Activated CD4-positive, alpha-beta T cell treated with anti-CD3 and anti-CD28 coated beads, Interleukin-2, Interleukin-6, amounts not matched to agents 100 ng/mL and 50 ng/mL, durations not matched to agents 16 hours and 8 hours (primary cell): ENCODE results near the gene RSAD1.
"Not testable (repeated sequence)": the region's sequence is repeated elsewhere in the genome, so short reads cannot be mapped to it uniquely, and the experiment has no call there.

Experiments used
- DNase-seq: peaks from one replicate; pipeline ENCODE4 v3.0.0-alpha.2; 2020

Gene RSAD1

GRCh38 chr17:50458701-50459676 is 19.7 kb upstream of the RSAD1 start:
- no peak for DNase-seq

- DNase-seq = no peak
Measured at GRCh38 chr17:50459756-50460155, 18.9 kb upstream of the RSAD1 start.

DNA sequence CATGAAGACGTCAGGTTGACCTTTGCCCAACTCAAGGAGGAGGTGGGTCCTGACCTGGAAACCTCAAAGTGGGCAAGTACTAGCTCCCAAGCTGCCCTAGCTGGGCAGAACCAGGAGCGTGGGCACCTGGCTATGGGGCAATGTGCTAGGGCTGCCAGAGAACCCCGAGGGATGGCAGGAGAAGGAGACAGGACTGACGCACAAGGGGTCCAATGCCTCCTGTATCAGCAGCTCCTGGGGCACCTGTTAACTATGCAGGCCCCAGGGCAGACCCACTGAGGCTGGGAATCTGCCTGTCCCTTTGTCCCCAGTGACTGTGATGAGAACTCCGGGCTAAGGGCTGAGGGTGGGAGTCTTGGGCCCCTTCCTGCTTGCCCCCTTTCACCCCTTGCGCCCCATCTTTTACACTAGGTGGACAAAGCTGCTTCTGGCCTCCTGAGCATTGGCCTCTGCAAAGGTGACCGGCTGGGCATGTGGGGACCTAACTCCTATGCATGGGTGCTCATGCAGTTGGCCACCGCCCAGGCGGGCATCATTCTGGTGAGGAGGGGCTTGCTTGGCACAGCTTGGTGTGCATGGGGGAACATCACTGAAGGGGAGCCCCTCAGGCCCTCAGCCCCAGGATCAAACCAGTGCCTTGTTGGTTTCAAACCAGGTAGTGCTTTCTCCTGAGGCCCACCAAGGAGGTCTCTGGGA is 17.7 kb upstream of the RSAD1 start:
- DNase-seq = no peak

- no peak for DNase-seq
Measured at GRCh38 chr17:50461550-50462132, 17.0 kb upstream of the RSAD1 start.

GRCh38 chr17:50462446-50462845 is 16.2 kb upstream of the RSAD1 start:
- no peak for DNase-seq

DNA sequence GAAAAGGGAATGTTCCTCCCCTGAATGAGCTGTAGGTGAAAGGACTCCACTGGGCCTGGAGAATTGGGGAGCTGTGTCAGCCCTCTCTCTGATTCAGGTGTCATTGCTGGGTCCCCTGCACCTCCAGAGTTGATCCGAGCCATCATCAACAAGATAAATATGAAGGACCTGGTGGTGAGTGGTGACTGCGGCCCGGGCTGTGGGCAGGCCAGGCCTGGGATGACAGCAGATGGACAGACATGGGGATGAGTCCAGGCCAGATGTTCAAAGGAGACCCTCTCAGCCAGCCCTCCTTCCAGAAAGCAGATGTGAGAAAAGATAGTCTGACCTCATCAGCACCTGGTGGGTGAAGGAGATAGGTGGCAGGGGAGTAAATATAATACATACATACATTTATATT is 14.5 kb upstream of the RSAD1 start:
- DNase-seq = no peak

DNA sequence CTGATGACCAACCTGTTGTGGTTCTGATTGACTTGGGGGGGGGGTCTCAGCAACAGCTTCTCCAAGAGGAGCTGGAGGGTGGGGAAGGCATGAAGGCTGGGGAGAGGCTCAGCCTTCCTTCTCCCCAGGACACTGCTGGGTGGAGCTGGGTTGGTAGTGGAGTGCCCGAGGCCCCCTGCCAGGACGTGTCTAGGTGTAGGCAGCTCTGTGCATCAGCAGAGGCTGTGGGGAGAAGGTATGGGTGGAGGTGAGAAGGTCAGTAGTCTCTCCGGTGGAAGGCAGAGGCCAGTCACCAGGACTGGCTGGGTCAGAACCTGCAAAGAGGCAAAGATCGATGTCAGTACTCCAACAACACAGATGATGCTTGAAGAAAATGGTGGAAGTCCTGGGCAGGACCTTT is 13.9 kb upstream of the RSAD1 start:
- no peak for DNase-seq

- no peak for DNase-seq
Measured at GRCh38 chr17:50465171-50465570, 13.5 kb upstream of the RSAD1 start.

- no peak for DNase-seq
Measured at GRCh38 chr17:50465635-50466034, 13.0 kb upstream of the RSAD1 start.

DNA sequence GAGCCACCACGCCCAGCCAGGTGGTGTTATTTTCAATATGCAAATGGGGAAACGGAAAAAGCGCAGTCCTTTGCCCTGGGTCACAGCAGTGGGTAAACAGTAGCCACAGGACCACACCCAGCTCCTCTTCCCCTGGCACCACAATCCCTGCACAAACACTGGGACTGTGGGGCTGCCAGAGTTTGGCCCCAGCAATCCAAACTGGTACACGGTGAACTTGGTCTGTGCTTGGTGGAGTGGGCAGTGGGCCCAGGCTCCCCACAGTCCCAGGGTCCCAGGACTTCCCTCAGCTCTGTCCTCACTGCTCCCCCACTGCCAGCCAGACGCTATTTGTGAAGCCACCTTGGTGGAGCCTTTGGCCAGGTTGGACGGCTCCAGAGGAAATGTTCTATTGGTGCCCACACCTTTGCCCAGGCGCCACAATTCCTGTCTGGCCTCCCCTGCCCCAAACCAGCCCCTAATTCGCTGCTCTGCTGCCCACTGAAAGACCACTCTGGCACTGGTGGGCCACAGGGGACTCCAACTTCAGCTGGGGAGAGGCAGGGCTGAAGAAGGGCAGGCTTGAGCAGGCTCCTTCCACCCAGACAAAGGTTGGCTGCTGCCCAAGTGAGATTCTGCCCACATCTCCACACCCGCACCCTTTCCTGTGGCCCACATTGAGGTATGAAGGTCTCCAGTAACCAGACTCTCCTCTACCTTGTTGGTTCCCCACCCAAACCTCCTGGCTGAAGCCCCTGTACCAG is 12.1 kb upstream of the RSAD1 start:
- DNase-seq = no peak

DNA sequence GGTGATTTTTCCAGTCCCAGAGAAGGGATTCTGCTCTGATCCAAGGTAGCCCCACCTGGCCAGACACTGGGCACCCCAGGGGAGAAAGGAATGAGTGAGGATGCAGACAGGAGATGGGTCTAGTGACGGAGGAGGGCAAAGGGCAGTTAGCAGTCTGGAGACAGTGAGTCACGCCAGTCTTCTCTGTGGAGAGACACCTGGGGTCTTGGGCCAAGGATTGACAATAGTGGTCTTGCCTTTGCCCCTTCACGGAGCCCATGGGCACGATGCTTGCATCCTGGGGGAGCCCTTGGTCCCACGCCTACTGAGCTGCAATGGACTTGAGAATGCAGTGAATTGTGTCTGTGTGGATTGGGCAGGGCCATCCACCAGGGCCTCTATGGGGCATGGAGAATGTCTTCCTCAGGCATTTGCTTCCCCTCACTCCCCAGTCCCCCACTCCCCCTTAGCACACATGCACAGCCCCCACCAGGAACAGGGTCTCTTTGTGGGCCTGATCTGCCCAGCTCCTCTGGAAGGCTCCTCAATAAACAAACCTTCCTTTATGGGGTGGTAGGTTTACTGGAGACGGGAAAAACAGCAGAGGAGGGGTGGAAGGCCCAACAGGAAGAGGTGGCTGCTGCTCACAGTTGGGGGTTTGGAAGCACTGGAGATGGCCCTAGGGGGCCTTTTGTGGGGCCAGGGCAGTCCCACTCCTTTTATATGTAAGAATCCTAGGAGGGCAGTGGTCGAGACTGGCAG is 11.4 kb upstream of the RSAD1 start:
- no peak for DNase-seq

GRCh38 chr17:50467855-50468303 is 10.8 kb upstream of the RSAD1 start:
- DNase-seq = no peak

DNA sequence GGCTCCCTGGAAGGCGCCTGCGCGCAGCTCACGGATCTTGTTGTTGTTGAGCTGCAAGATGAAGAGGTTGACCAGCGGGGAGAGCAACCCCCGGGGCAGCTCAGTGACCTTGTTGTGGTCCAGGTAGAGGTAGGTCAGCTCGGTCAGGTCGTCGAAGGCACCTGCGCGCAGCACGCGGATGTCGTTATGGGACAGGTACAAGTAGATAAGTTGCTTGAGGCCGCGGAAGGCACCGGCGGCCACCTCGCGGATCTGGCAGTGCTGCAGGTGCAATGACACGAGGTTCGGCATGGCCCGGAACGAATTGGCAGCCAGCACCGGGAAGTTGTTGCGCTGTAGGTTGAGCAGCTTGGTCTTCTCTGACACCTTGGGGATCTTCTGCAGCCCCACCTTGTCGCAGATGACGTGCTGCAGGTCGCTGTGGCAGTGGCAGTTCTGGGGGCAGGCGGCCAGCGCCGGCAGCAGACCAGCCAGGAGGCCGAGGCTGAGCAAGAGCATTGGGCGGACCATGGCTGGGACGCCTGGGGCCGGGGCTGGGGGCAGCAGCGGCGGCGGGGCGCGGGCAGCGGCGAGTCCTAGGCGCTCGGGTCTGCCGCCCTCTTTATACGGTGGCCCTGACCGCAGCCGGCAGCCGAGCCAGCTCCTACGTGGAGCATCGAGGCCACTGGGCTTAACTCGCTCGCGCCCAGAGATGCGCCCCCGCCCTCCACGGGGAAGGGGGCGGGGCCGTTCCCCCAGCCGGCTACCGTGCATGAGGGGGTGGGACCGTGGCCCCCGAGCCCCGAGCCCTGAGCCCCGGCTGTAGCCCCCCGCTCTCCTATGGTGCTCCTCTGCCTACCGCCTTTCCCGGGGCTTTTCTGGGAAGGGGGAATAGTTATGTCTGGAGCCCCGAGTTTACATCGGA is 10.1 kb upstream of the RSAD1 start, which contains the start of gene CHAD:
CHAD (minus strand) TSS at position 577 of the 904 bp plus-strand sequence; CDS start at position 510, 67 bp downstream.
- no peak for DNase-seq

GRCh38 chr17:50469208-50469605 is 9.5 kb upstream of the RSAD1 start:
- DNase-seq = no peak

- DNase-seq = no peak
Measured at GRCh38 chr17:50469671-50470305, 8.9 kb upstream of the RSAD1 start.

- no peak for DNase-seq
Measured at GRCh38 chr17:50470426-50470825, 8.2 kb upstream of the RSAD1 start.

DNA sequence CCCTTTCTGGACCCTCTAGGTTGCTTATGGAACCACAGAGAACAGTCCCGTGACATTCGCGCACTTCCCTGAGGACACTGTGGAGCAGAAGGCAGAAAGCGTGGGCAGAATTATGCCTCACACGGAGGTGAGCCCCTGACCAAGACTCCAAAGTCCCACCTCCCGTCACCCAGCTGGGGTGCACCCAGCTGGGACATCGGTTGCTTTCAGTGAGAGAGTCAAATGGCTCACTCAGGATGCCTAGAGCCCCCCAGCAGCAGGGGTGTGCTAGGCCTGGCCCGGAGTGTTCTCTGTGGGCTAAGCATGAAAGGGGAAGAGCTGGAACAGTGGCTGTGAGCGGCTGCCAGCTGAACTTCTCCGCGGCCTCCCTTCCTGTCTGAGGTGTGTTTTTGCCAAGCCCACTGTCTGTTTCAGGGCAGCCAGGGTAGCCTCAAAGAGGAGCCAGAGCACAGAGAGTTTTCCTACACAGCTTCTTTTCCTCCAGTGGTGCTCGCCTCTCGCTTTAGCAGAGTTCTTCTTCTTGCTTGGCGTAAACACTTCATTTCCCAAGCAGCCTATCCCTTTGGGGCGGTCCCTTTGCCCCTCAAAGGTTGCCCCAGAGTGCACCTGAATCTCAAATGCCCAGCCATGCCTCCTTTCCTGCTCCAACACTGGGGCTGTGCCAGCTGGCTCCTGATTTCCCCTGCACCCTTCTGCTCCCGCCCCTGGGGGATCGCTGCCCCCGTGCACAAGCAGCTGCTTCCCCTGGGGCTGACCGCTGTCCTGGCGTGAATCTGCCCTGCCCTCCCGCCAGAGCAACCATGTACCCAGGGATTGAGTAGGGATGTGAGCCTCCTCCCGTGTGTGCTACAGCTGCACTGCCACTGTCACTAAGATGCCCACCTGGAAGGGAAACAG is 7.4 kb upstream of the RSAD1 start:
- no peak for DNase-seq

GRCh38 chr17:50472286-50472685 is 6.4 kb upstream of the RSAD1 start:
- DNase-seq = no peak

- not testable (repeated sequence) for DNase-seq
Measured at GRCh38 chr17:50472761-50473161, 5.9 kb upstream of the RSAD1 start.
